ENCODE measurements around the gene CDC42BPA.

DNA sequence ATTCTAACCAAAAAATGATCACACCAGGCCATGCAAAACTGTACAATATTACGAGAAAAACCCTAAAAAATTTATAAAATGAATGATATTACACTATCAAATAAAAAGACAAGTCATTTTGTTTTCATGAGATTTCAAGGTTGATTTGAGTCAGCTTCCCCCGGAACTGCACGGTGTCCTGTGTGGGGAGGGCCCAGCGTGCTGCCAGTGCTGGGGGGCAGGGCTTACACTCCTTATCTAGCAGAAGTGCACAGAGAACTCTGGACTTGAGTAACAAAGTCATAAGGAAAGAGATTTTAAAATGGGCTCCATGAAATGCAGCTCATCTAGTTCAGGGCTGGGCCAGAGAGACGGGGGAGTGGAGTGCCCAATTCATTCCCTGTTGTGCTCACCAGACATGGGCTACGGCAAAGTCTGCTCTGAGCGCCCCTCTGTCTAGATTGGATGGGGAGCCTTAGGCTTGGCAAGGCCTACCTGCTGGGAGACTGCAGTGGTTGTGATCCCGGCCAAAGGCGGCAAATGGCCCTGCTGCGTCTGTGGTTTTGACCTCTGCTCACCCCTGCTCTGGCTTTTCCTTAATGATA lies 328.1 kb downstream of the CDC42BPA start:
- no peak for TF ChIP-seq CTCF (IDR thresholded peaks at IDR 0.05)
- no peak for TF ChIP-seq POLR2AphosphoS5 (IDR thresholded peaks at IDR 0.05)
